GM12873 (cell line): ENCODE measurements around the gene RAB11FIP2.

Source experiments
- CTCF ChIP-seq: IDR thresholded peaks from 2 replicates; pipeline ENCODE4 v1.5.1; 2012; ENCODE audit warnings: low read depth, mild to moderate bottlenecking, moderate library complexity, low read length, control low read depth; ENCODE audit not compliant: insufficient read depth; ENCODE audit errors: missing control alignments

The RAB11FIP2 gene

GRCh38 chr10:117980755-117981702, 65.7 kb downstream of the RAB11FIP2 start:
- TF ChIP-seq CTCF = no peak

GRCh38 chr10:117980216-117980615, 66.5 kb downstream of the RAB11FIP2 start:
- no peak for TF ChIP-seq CTCF

GRCh38 chr10:117972168-117972837, 74.4 kb downstream of the RAB11FIP2 start:
- no peak for TF ChIP-seq CTCF

GRCh38 chr10:117970962-117971361, 75.8 kb downstream of the RAB11FIP2 start:
- no peak for TF ChIP-seq CTCF

- no peak for TF ChIP-seq CTCF
Measured at GRCh38 chr10:117969592-117969991, 77.1 kb downstream of the RAB11FIP2 start.

- TF ChIP-seq CTCF = no peak
Measured at GRCh38 chr10:117968354-117969182, 78.2 kb downstream of the RAB11FIP2 start.
